Keratinocyte (primary cell): ENCODE data around the gene AP3B1.

Experiments used
- CTCF ChIP-seq, 3 experiments: IDR thresholded peaks in 1 of 3; conservative IDR thresholded peaks in 1 of 3; optimal IDR thresholded peaks in 1 of 3; 2 replicates in 2 of 3; 3 replicates in 1 of 3; pipeline versions ENCODE3 to v1.5.1; 2011; ENCODE audit warnings: low read length in 3 of 3, mild to moderate bottlenecking in 3 of 3, moderate library complexity in 2 of 3, control low read depth in 1 of 3, inconsistent platforms in 1 of 3; ENCODE audit not compliant: insufficient read depth in 2 of 3; ENCODE audit errors: extremely low read depth in 1 of 3
- EZH2 ChIP-seq: IDR thresholded peaks from one replicate; pipeline ENCODE4 v1.6.1; 2012; ENCODE audit warnings: inconsistent platforms, mild to moderate bottlenecking, low read length, moderate library complexity

- TF ChIP-seq CTCF (optimal IDR thresholded peaks at IDR 0.05 in 1 of 3, IDR thresholded peaks at IDR 0.05 in 1 of 3, conservative IDR thresholded peaks at IDR 0.05 in 1 of 3; ENCODE audit: extremely low read depth in 1 of 3, insufficient read depth in 2 of 3, low read length in 3 of 3) (no peak), EZH2 (no peak)
Measured at GRCh38 chr5:78077369-78078068, 217.0 kb downstream of the AP3B1 start.
